Aorta (tissue), 5 donors: ENCODE results near the gene DSCAM. TPM values are rescaled to one million over a fixed set of nuclear protein-coding genes. Genes with fewer than 3 reads are reported as not detected.

ENCODE experiments used
- ATAC-seq: fragments of 200-7000 bp; cut with Tn5 transposase; one replicate; pipeline ENCODE4 v1.9.1; 2022; ENCODE audit warnings: moderate library complexity; ENCODE audit not compliant: low FRiP score
- DNase-seq, 2 donors: peaks; one replicate each; pipeline ENCODE4 v3.0.0-alpha.2; 2020
- H3K27ac ChIP-seq, 2 donors: one replicate each; pipeline ENCODE4 v1.5.1; 2013; ENCODE audit warnings: low read length in 2 of 2, mild to moderate bottlenecking in 2 of 2, moderate library complexity in 2 of 2, control low read depth in 1 of 2, inconsistent platforms in 1 of 2, low read depth in 1 of 2
- H3K27me3 ChIP-seq, 2 donors: one replicate each; pipeline ENCODE4 v1.6.1; 2013; ENCODE audit warnings: control low read depth in 1 of 2, low read length in 1 of 2, mild to moderate bottlenecking in 1 of 2, moderate library complexity in 1 of 2; ENCODE audit not compliant: insufficient read depth in 2 of 2, control insufficient read depth in 1 of 2
- H3K36me3 ChIP-seq, 2 donors: one replicate each; pipeline ENCODE4 v1.6.1; 2013; ENCODE audit warnings: control low read depth in 1 of 2, low read length in 1 of 2, mild to moderate bottlenecking in 1 of 2; ENCODE audit not compliant: insufficient read depth in 2 of 2, control insufficient read depth in 1 of 2
- H3K4me1 ChIP-seq, 2 donors: one replicate each; pipeline ENCODE4 v1.6.1; 2013; ENCODE audit warnings: low read length in 2 of 2, control low read depth in 1 of 2, mild to moderate bottlenecking in 1 of 2, moderate library complexity in 1 of 2; ENCODE audit not compliant: insufficient read depth in 2 of 2, control insufficient read depth in 1 of 2
- H3K4me3 ChIP-seq, 2 donors: one replicate each; pipeline ENCODE4 v1.5.1; 2013; ENCODE audit warnings: low read length in 2 of 2, control low read depth in 1 of 2, mild to moderate bottlenecking in 1 of 2
- H3K9me3 ChIP-seq: one replicate; pipeline ENCODE4 v1.6.1; 2013; ENCODE audit warnings: mild to moderate bottlenecking, low read length; ENCODE audit not compliant: control insufficient read depth
- WGBS, 2 donors: extraction: QIAGEN DNeasy Blood & Tissue Kit; methylation state at CpG; one replicate each; pipeline ENCODE4 v1.1.7; 2013; 5-methylcytosine and 5-hydroxymethylcytosine counted together
- intact Hi-C, 2 donors: fragments of 100-400 bp; cut with DNase I; formaldehyde crosslinking; loops; one replicate each; pipeline versions ENCODE4 v1.14.2 to v1.15.0; 2022
- polyA plus RNA-seq, 2 donors: library from polyadenylated mRNA; stranded (reverse); fragments of 200-250 nt; gene quantifications; one replicate each; pipeline ENCODE4 v1.2.3, GENCODE V29; 2013
- total RNA-seq, 2 donors: library from RNA; stranded (reverse); fragmentation: NEBNext Ultra II Directional; extraction: Animal tissue kit (Norgen Biotek cat#: 25700); gene quantifications; one replicate each; pipeline ENCODE4 v1.2.1, GENCODE V29; 2021
- donor health status: healthy with polysubstance abuse.
- donor health status: Bipolar disorder and iron deficiency.
- donor health status: DM: no; HTN: no; CAD: no.
- donor health status: DM: no; HTN: no; CAD: no.
- donor health status: DM: yes; HTN: yes; CAD: no.

Gene DSCAM
- total and polyA plus RNA-seq, 4 donors, result not detected

GRCh38 chr21:40496116-40496515 lies 350.8 kb downstream of the DSCAM start:
- H3K4me3 ChIP-seq, result no peak overlapping the region
- intact Hi-C loops, result no loop called here
- ATAC-seq (no peak), DNase-seq (no peak)
- no peaks in the 10 kb centered on the region for H3K36me3 ChIP-seq
- no peaks in the 10 kb centered on the region for H3K4me1 ChIP-seq
- no peaks in the 10 kb centered on the region for H3K27me3 ChIP-seq
- no peaks in the 10 kb centered on the region for H3K9me3 ChIP-seq
- H3K27ac ChIP-seq, result no peak overlapping the region

GRCh38 chr21:40490408-40490807 lies 356.6 kb downstream of the DSCAM start:
- intact Hi-C loops, result no loop called here
- Histone ChIP-seq H3K9me3 (peaks cover 1% of the 10 kb centered on the region), H3K36me3 (no peaks in the 10 kb centered on the region), H3K27ac (no peak overlapping the region), H3K27me3 (no peaks in the 10 kb centered on the region), H3K4me3 (no peak overlapping the region), H3K4me1 (no peaks in the 10 kb centered on the region)
- WGBS, 2 donors, result 55 to 71% methylated on average over 1 of the region's 1 CpG
- no peak for ATAC-seq
- DNase-seq, result no peak

- no peaks in the 10 kb centered on the region for H3K4me1 ChIP-seq
- no peak overlapping the region for H3K27ac ChIP-seq
- ATAC-seq (no peak), DNase-seq (no peak)
- H3K4me3 ChIP-seq, result no peak overlapping the region
- no peaks in the 10 kb centered on the region for H3K36me3 ChIP-seq
- peaks cover 1% of the 10 kb centered on the region for H3K9me3 ChIP-seq
- intact Hi-C loops, result loop anchor here in 1 of 2 donors (10.0 kb wide), 1 partner anchor 354 kb away; no protein-coding TSS in a partner anchor
- WGBS, 2 donors, result 65 to 71% methylated on average over 1 of the region's 1 CpG
- no peaks in the 10 kb centered on the region for H3K27me3 ChIP-seq
Observed at GRCh38 chr21:40489001-40489400, 358.0 kb downstream of the DSCAM start.

GRCh38 chr21:40481764-40482163 lies 365.2 kb downstream of the DSCAM start:
- ATAC-seq (no peak), DNase-seq (no peak)
- Histone ChIP-seq H3K4me3 (no peak overlapping the region), H3K27ac (no peak overlapping the region), H3K27me3 (no peaks in the 10 kb centered on the region), H3K36me3 (no peaks in the 10 kb centered on the region), H3K9me3 (no peaks in the 10 kb centered on the region), H3K4me1 (no peaks in the 10 kb centered on the region)
- WGBS, 2 donors, result 67 to 74% methylated on average over 9 of the region's 9 CpGs
- intact Hi-C loops, result loop anchor here in 1 of 2 donors (10.0 kb wide), 1 partner anchor 347 kb away; no protein-coding TSS in a partner anchor

GRCh38 chr21:40474513-40474912 lies 372.4 kb downstream of the DSCAM start:
- Histone ChIP-seq H3K36me3 (no peaks in the 10 kb centered on the region), H3K9me3 (peaks cover 1% of the 10 kb centered on the region), H3K4me1 (no peaks in the 10 kb centered on the region), H3K4me3 (no peak overlapping the region), H3K27ac (no peak overlapping the region), H3K27me3 (peaks cover 0 to 2% of the 10 kb centered on the region in 2 donors)
- ATAC-seq, result no peak
- DNase-seq, result no peak
- intact Hi-C loops, result no loop called here
- WGBS, 2 donors, result 81% methylated on average over 15 of the region's 15 CpGs

GRCh38 chr21:40472013-40472412 lies 374.9 kb downstream of the DSCAM start:
- H3K27me3 ChIP-seq, result peaks cover 0 to 2% of the 10 kb centered on the region in 2 donors
- WGBS, 2 donors, result 40 to 46% methylated on average over 4 of the region's 4 CpGs
- ATAC-seq, result no peak
- H3K36me3 ChIP-seq, result no peaks in the 10 kb centered on the region
- peaks cover 1% of the 10 kb centered on the region for H3K9me3 ChIP-seq
- intact Hi-C loops, result no loop called here
- no peaks in the 10 kb centered on the region for H3K4me1 ChIP-seq
- H3K27ac ChIP-seq, result no peak overlapping the region
- no peak for DNase-seq
- H3K4me3 ChIP-seq, result no peak overlapping the region

- H3K27me3 ChIP-seq, result peaks cover 0 to 2% of the 10 kb centered on the region in 2 donors
- ATAC-seq (no peak), DNase-seq (no peak)
- H3K4me1 ChIP-seq, result no peaks in the 10 kb centered on the region
- peaks cover 1% of the 10 kb centered on the region for H3K9me3 ChIP-seq
- intact Hi-C loops, result no loop called here
- 0 to 15% methylated on average over 2 of the region's 2 CpGs for WGBS, 2 donors
- H3K27ac ChIP-seq, result no peak overlapping the region
- H3K4me3 ChIP-seq, result no peak overlapping the region
- H3K36me3 ChIP-seq, result no peaks in the 10 kb centered on the region
Observed at GRCh38 chr21:40471103-40471502, 375.9 kb downstream of the DSCAM start.

GRCh38 chr21:40466893-40467483 lies 380.0 kb downstream of the DSCAM start:
- intact Hi-C loops, result no loop called here
- DNase-seq, result no peak
- WGBS, 2 donors, result 69 to 70% methylated on average over 1 of the region's 1 CpG

GRCh38 chr21:40465382-40465781 lies 381.6 kb downstream of the DSCAM start:
- WGBS, 2 donors, result 83 to 87% methylated on average over 7 of the region's 7 CpGs

More at GRCh38 chr21:40466893-40467483, 380.0 kb downstream of the DSCAM start:
- Histone ChIP-seq H3K27me3 (no peaks in the 10 kb centered on the region), H3K4me1 (no peaks in the 10 kb centered on the region), H3K4me3 (no peak overlapping the region), H3K36me3 (no peaks in the 10 kb centered on the region), H3K9me3 (no peaks in the 10 kb centered on the region), H3K27ac (no peak overlapping the region)
- no peak for ATAC-seq

More at GRCh38 chr21:40465382-40465781, 381.6 kb downstream of the DSCAM start:
- Histone ChIP-seq H3K4me3 (no peak overlapping the region), H3K27me3 (no peaks in the 10 kb centered on the region), H3K27ac (no peak overlapping the region), H3K4me1 (no peaks in the 10 kb centered on the region), H3K9me3 (no peaks in the 10 kb centered on the region), H3K36me3 (no peaks in the 10 kb centered on the region)
- DNase-seq, result no peak
- intact Hi-C loops, result no loop called here
- ATAC-seq, result no peak
